ENCODE data around the gene ERVFRD-1.

GRCh38 chr6:11062083-11062482, 49.4 kb downstream of the ERVFRD-1 start:
- TF ChIP-seq CTCF (conservative IDR thresholded peaks at IDR 0.05 in 1 of 2, IDR thresholded peaks at IDR 0.05 in 1 of 2; ENCODE audit: extremely low read depth in 1 of 2, insufficient read depth in 1 of 2, low read depth in 1 of 2, low read length in 2 of 2), result no peak
- no peak for TF ChIP-seq EZH2 (IDR thresholded peaks at IDR 0.05; ENCODE audit: borderline replicate concordance, low read length)

Measured in mammary epithelial cell (primary cell).